HG03095 (cell line): ENCODE results near the gene ATP6V1C2.
"Not testable (repeated sequence)": the region's sequence is repeated elsewhere in the genome, so short reads cannot be mapped to it uniquely, and the experiment has no call there.

Experiments used
- ATAC-seq: cut with Tn5 transposase; IDR thresholded peaks from one replicate; pipeline ENCODE4 v1.9.1; 2021; ENCODE audit warnings: moderate library complexity; ENCODE audit not compliant: unreplicated experiment

The ATP6V1C2 gene

DNA sequence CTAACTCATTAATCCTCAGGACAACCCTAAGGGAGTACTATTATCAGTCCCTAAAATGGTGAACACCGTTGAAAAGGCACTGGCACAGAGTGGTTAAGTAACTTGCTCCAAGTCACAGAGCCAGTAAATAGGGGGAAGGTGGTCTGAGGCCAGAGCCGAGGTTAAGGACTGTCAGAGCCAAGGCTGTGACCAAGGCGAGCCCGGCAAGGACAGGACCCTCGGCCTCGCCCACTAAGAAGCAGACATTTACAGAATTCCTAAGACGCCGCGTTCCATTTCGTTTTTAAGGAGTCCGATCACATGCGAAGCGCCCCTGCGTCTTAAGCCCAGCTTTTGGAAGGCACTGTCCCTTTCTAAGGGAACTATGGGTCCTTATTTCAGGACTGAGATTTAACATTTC, 90.1 kb downstream of the ATP6V1C2 start:
- ATAC-seq: no peak

DNA sequence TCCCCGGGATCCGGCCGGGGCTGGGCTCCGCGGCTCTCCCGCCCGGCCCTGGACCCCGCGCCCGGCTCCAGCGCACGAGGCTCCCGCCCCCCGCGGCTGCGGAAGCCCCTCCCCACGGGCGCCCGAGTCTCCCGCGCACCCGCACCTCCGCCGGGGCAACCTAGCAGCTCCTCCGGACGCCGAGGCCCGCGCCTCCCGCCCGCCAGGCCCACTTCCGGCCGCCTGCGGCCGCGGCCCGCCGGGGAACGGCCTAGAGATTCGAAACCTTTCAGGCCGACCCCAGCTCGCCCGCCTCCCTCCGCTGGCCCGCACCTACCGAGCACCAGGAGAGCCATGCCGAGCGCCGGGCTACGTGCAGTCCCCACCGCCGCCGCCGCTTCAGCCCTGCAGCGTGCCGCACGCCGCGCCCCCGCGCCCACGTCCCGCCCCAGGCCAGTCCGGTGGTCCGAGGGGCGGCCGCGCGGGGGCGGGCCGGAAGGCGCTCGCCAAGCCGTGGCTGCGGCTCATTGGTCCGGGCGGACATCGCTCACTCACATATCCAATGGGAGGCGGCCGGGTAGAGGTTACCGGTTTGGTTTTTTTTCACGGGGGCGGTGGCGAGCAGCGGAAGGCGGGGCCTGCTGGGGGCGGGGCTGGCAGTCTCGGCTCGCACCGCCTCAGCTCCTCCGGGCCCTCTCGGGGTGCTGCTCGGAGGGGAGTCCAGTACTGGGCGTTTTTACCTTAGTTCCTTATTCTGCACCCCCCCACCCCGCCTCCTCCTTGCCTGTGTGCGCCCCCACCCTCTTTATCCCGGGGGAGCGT, 91.1 kb downstream of the ATP6V1C2 start, which contains the start of gene PDIA6:
PDIA6 (minus strand) TSS at position 424 of the 801 bp plus-strand sequence; CDS start at position 335, 89 bp downstream.
- peak; percentile 88 for ATAC-seq

- not testable (repeated sequence) for ATAC-seq
These were observed 92.0 kb downstream of the ATP6V1C2 start for GRCh38 chr2:10813163-10814138.

GRCh38 chr2:10814142-10814541, 92.7 kb downstream of the ATP6V1C2 start:
- no peak for ATAC-seq

- ATAC-seq: no peak
These were observed 93.3 kb downstream of the ATP6V1C2 start for GRCh38 chr2:10814571-10815331.

DNA sequence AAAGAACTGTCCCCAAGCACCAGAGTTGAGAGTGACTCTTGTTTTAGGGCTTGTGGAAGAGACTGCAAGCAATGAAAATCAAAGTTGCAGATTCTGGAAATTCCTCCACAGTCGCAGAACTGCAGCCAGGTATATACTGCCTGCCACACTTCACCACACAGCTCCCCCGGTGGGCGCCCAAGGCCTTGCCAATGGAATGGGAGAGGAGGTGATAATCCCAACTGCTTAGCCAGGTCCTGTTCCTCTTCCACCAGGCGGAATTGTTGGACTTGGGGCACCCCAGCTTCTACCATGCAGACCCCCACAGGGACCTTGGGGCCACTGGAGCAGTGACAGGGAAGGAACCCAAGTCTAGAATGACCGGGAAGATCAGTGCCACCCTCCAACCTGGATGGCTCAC, 96.0 kb downstream of the ATP6V1C2 start:
- no peak for ATAC-seq

DNA sequence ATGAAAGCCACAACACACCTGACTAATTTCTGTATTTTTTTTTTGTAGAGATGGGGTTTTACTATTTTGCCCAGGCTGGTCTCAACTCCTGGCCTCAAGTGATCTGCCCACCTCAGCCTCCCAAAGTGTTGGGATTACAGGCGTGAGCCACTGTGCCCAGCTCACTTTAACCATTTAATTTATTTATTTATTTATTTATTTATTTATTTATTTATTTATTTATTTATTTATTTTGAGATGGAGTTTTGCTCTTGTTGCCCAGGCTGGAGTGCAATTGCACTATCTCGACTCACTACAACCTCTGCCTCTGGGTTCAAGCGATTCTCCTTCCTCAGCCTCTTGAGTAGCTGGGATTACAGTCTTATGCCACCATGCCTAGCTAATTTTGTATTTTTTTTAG, 96.9 kb downstream of the ATP6V1C2 start:
- not testable (repeated sequence) for ATAC-seq

GRCh38 chr2:10818984-10819383, 97.6 kb downstream of the ATP6V1C2 start:
- ATAC-seq: no peak

GRCh38 chr2:10819714-10820314, 98.4 kb downstream of the ATP6V1C2 start:
- ATAC-seq: no peak

- no peak for ATAC-seq
These were observed 99.1 kb downstream of the ATP6V1C2 start for GRCh38 chr2:10820562-10820961.

DNA sequence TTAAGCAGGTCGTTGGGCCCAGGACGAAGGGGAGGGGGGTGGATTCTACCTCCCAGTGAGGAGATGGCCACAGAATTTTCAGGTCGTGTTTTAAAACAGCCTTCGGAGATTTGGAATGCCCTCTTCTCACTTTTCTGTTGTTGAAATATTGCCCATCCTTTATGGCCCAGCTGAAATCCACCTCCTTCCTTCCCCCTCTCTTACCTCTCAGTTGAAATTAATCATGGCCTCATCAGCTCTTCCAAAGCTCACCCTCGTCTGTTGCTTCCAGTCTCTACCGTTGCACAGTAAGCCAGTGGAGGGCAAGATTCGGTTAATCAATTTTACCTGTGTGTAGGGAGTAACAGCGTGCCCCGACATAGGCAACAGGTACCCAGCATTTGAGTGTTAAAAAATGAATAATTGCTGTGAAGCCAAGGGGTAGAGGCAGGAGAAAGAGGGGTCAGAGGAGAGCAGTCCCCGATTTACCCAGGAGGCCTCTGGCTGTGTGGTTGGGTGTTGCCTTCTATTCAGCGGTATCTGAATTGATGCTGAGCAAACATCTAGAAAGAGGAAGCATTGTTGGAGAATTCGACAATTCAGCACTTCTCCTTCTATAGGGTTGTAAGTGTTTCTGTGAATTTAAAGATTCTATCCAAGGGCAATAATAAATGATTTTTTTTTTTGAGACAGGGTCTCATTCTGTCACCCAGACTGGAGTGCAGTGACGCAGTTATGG, 99.7 kb downstream of the ATP6V1C2 start:
- no peak for ATAC-seq

DNA sequence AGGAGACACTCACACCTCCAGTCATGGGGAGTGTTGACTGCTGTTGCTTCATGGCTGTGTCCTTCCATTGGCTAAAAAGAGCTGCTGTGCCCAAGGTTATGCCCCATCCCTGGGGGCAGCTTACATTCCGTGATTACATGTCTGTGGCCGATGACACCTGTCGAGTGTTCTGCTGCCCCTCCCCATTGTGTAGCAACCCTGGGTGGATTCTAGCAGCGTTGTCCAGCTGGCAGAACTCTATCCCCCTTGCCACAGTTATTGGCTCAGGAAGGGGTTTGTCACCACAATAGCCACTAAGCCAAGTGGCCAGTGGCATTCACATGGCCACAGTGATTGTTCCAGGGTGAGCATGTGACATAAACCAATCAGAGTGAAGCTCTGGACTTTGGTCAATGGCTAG, 102.8 kb downstream of the ATP6V1C2 start:
- no peak for ATAC-seq

GRCh38 chr2:10826026-10826425, 104.6 kb downstream of the ATP6V1C2 start:
- no peak for ATAC-seq

- no peak for ATAC-seq
These were observed 105.2 kb downstream of the ATP6V1C2 start for GRCh38 chr2:10826625-10827024.

GRCh38 chr2:10828346-10828745, 106.9 kb downstream of the ATP6V1C2 start:
- ATAC-seq: no peak

GRCh38 chr2:10829299-10829698, 107.9 kb downstream of the ATP6V1C2 start:
- ATAC-seq: no peak

GRCh38 chr2:10830203-10830602, 108.8 kb downstream of the ATP6V1C2 start:
- no peak for ATAC-seq

DNA sequence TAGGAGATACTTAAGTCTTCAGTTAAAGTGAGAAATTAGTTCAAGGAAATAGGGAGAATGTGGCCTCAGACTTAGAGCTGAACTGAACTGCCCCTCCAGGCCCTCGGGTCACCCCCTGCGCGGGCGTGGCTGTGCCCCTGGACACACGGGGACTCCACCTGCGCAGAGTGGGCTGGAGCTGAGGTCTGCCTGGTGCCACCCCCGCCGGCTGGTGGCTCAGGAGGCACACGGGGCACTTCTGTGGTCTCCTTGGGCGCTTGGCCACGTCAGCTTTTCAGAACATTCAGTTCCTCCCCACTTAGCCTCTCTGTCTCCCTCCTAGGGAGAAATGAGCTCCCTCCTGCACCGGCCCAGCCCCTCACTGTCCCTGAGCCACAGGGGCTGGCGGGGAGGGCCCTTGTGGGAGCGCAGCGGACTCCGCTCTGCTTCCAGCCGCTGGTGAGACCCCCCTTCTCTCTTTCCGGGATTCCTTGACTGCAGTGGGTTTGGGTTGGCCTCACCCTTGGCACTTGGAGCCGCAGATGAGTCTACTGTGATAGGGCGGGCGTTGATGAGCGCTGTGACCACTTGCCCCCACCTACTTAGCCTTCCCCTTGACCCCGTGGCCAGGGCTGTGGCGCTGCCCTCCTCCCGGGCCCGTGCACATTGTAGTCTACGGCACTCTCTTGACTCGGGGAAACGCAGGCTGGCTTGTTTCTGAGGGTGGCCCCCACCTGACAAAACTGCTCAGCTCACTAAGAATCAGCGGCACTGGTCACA, 109.4 kb downstream of the ATP6V1C2 start:
- ATAC-seq: no peak

DNA sequence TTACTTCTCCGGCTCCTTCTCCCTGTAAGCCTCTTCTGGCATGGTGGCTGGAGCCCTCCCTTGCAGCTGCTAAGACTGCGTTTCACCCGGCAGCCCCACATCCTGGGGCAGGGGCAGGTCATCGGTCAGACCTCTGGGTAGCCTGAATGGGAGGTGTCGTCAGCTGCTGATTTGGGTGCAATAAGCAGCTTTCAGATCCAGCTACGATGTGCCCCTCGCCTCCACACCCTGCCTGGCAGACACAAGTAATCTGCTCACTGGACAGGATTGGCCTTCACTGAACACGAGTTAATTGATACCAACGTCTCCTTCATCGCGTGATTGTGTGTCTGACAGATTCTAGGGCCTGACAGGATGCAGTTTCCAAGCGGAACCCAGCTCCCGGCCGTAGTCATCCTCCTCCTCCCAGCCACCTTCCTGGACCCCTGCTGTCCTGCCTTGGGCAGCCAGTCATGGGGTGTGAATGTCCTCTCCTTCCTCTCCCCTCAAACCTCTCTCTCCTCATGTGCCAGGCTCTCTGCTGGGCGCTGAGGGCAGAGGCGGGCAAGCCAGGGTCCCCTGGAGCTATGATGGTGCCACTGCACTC, 110.1 kb downstream of the ATP6V1C2 start:
- ATAC-seq: no peak
